GM21529 (cell line): ENCODE data around the gene ERC2.

Experiments used
- ATAC-seq: cut with Tn5 transposase; IDR thresholded peaks from one replicate; pipeline ENCODE4 v1.9.1; 2021; ENCODE audit not compliant: unreplicated experiment

Gene ERC2

GRCh38 chr3:55633333-55633732, 834.9 kb downstream of the ERC2 start:
- no peak for ATAC-seq

GRCh38 chr3:55631766-55632331, 836.4 kb downstream of the ERC2 start:
- ATAC-seq, result peak; percentile 48

- ATAC-seq, result no peak
Observed at GRCh38 chr3:55630921-55631299, 837.4 kb downstream of the ERC2 start.

GRCh38 chr3:55630280-55630920, 837.9 kb downstream of the ERC2 start:
- no peak for ATAC-seq

- ATAC-seq, result no peak
Observed at GRCh38 chr3:55629432-55629831, 838.8 kb downstream of the ERC2 start.

GRCh38 chr3:55626279-55626665, 842.0 kb downstream of the ERC2 start:
- ATAC-seq, result no peak

- ATAC-seq, result no peak
Observed at GRCh38 chr3:55624238-55624637, 844.0 kb downstream of the ERC2 start.

- no peak for ATAC-seq
Observed at GRCh38 chr3:55623786-55624185, 844.5 kb downstream of the ERC2 start.

- no peak for ATAC-seq
Observed at GRCh38 chr3:55622733-55623132, 845.5 kb downstream of the ERC2 start.

- no peak for ATAC-seq
Observed at GRCh38 chr3:55622116-55622515, 846.2 kb downstream of the ERC2 start.

- no peak for ATAC-seq
Observed at GRCh38 chr3:55621648-55622047, 846.6 kb downstream of the ERC2 start.

GRCh38 chr3:55621026-55621422, 847.2 kb downstream of the ERC2 start:
- no peak for ATAC-seq

- peak; percentile 63 for ATAC-seq
Observed at GRCh38 chr3:55620351-55621025, 847.8 kb downstream of the ERC2 start.

- peak; percentile 45 for ATAC-seq
Observed at GRCh38 chr3:55619046-55619808, 849.0 kb downstream of the ERC2 start.

- no peak for ATAC-seq
Observed at GRCh38 chr3:55617385-55617784, 850.9 kb downstream of the ERC2 start.

- ATAC-seq, result no peak
Observed at GRCh38 chr3:55616803-55617202, 851.5 kb downstream of the ERC2 start.

- no peak for ATAC-seq
Observed at GRCh38 chr3:55615694-55616295, 852.5 kb downstream of the ERC2 start.

- no peak for ATAC-seq
Observed at GRCh38 chr3:55615039-55615693, 853.1 kb downstream of the ERC2 start.

GRCh38 chr3:55611121-55611520, 857.1 kb downstream of the ERC2 start:
- no peak for ATAC-seq

- no peak for ATAC-seq
Observed at GRCh38 chr3:55609230-55609827, 858.9 kb downstream of the ERC2 start.
